ENCODE measurements around the gene U2AF2.

Gene U2AF2

DNA sequence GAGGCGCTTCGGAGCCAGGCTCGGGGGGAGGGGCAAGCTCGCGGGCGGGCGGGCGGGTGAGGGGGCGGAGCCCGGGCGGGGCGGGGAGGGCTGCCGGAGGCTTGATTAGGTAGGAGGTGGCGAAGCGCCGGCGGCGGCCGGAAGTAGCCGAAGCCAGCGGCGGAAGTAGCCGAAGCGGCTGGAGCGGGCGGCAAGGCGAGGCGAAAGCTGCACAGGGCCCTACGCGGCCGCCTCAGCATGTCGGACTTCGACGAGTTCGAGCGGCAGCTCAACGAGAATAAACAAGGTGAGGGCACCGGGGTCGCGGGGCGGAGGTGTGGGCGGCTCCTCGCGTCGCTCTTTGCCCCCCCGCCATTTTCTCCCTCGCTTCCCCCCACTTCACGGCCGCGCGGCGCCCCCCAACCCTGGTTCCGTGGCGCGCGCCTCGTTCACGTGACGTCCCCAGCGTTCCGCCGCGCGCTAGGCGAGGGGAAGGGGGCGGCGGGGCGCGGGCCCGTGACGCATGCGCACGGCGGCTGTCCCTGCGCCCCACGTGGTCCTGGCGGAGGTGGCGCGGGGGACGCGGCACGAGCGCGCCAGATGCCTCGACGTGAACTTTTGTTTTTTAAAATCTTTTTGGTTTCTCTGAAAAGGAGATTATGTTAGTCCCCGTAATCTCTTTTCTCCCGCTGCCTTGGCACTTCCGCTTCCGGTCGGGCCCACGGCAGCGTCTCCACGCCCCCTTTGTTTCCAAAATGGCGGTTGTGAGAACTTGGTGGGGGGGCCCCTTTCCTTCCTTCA is at the start of gene U2AF2:
TSS of gene U2AF2 (plus strand) at position 168 of the 780 bp plus-strand sequence. CDS start at position 238, 70 bp downstream.
- Mint-ChIP-seq H3K9me3 (no peaks in the 10 kb centered on the region), H3K36me3 (ENCODE audit: low read depth) (peaks cover 40% of the 10 kb centered on the region), H3K27me3 (no peaks in the 10 kb centered on the region), H3K4me3 (peak within 1 kb of the TSS; percentile 91), H3K27ac (peak within 1 kb of the TSS; percentile 99), H3K4me1 (ENCODE audit: low read depth) (peaks cover 57% of the 10 kb centered on the region)

DNA sequence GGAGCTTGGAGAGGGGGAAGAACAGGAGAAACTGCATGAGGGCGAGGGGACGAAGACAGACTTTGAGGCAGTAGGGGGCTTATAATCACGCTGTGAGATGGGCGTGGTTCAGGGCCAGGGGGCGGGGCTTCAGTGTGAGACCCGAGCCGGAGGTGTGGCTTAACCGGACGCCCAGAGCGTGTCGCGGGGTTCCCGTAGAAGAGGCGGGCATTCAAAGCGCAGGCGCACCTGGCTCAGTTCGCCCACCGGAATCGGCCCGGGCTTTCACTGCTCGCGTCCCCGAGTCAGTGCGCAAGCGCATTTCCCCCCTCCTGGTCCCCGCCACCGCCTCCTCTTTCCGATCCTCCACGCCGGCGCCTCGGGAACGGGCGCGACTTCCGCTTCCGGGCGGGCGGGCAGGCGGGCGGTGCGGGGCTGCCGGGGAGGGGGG is 49.6 kb upstream of the U2AF2 start:
- peaks cover 61% of the 10 kb centered on the region for H3K4me1 Mint-ChIP-seq (ENCODE audit: low read depth)
- H3K36me3 Mint-ChIP-seq (ENCODE audit: low read depth): peaks cover 36% of the 10 kb centered on the region
- peak overlapping the region; percentile 85 for H3K4me3 Mint-ChIP-seq
- no peaks in the 10 kb centered on the region for H3K27me3 Mint-ChIP-seq
- H3K9me3 Mint-ChIP-seq: no peaks in the 10 kb centered on the region
- peak overlapping the region; percentile 96 for H3K27ac Mint-ChIP-seq

DNA sequence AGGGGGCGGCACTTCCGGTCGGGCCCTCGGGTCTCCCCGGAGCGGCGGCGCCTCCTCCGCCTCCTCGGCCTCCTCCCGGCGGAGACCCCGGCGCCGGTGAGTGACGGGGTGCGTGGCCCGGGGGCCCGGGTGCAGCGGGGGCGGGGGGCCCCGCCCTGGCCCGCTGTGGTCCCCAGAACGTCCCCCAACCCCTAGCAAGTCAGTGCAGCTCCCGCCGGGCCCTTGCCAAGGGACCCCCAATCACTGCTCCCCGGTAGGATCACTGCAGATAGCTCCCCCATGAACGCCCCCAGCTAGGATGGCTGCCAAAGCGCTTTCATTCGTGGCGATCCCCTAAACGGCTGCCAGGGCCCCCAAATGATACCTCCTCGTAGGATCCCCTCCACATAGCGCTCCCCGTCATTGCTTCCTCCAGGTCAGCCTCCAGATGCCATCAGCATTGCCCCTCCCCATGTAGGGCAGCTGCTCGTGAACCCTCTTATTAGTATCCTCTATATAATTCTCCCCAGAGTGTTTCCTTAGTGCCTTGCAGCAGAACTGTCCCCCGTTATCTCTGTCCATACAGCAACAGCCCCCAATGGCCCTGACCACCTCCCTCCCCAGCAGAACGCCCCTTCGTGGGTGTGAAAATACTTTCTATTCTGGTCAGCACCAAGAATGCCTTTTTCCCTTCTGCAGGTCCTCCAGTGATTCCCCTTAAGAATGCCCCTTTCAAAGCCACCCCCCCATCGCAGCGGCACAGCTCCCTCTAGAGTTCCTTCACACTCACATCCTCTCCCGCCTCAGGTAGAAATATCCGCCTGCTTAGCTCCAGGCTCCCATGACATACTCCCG is 49.0 kb upstream of the U2AF2 start, which contains the start of gene ZNF865:
TSS of gene ZNF865 (plus strand) at position 11 of the 834 bp plus-strand sequence. CDS start 7,972 bp downstream, outside the sequence.
- H3K9me3 Mint-ChIP-seq: no peaks in the 10 kb centered on the region
- H3K27me3 Mint-ChIP-seq: no peaks in the 10 kb centered on the region
- H3K4me3 Mint-ChIP-seq: peak within 1 kb of the TSS; percentile 95
- H3K36me3 Mint-ChIP-seq (ENCODE audit: low read depth): peaks cover 36% of the 10 kb centered on the region
- peaks cover 64% of the 10 kb centered on the region for H3K4me1 Mint-ChIP-seq (ENCODE audit: low read depth)
- H3K27ac Mint-ChIP-seq: peak within 1 kb of the TSS; percentile 98

DNA sequence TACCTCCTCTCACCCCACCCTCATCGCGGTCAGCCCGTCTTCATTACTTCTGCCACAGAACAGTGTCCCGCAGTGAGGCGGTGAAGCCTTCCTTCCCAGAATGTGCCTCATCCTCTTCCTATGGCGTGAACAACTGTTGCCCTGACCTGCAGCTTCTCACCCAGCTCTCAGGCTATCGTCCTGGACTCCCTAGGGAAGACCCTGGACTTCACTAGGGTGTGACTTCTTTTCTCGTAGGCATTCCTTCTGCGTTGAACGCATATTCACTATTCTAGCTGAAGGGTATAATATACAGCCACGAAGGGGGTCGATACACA is 48.4 kb upstream of the U2AF2 start:
- no peaks in the 10 kb centered on the region for H3K27me3 Mint-ChIP-seq
- no peaks in the 10 kb centered on the region for H3K9me3 Mint-ChIP-seq
- H3K27ac Mint-ChIP-seq: peak overlapping the region; percentile 98
- peaks cover 64% of the 10 kb centered on the region for H3K4me1 Mint-ChIP-seq (ENCODE audit: low read depth)
- peaks cover 36% of the 10 kb centered on the region for H3K36me3 Mint-ChIP-seq (ENCODE audit: low read depth)
- H3K4me3 Mint-ChIP-seq: peak overlapping the region; percentile 95

DNA sequence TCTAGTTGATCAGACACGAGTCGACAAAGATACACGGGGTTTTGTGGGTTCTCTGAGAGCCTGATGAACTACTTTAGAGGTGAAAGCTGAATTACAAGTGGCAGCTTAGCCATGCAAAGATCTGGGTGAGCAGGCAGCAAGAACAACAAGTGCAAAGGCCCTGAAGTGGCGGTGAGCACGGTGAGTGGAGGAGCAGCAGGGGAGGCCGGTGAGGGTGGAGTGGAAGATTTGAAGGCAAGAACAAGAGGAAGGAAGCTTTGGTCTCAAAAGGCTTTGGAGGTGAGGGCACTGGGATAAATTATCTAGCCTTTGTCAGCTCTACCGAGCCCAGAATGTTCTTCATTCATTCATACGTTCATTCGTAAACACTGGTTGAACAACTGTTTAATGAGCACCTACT is 48.0 kb upstream of the U2AF2 start:
- H3K4me3 Mint-ChIP-seq: peak overlapping the region; percentile 95
- peaks cover 36% of the 10 kb centered on the region for H3K36me3 Mint-ChIP-seq (ENCODE audit: low read depth)
- no peaks in the 10 kb centered on the region for H3K27me3 Mint-ChIP-seq
- peaks cover 64% of the 10 kb centered on the region for H3K4me1 Mint-ChIP-seq (ENCODE audit: low read depth)
- H3K27ac Mint-ChIP-seq: peak overlapping the region; percentile 98
- H3K9me3 Mint-ChIP-seq: no peaks in the 10 kb centered on the region

DNA sequence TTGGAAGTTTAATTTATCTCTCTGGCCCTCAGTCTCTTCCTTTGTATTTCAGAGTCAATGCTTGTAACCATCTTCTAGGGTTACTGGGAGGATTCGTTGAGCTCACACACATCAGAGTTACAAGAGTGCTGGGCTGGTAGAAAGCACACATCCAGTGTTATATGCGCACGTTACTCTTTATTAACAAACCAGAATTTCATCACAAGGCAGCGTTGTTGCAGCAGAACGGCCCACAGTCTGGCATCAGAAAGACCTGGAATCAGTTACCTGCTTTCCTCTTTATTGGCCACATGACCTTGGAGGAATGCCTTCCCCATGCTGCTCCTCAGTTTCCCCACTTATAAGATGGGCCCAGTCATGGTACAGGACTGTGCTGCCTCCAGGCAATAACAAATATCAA is 45.5 kb upstream of the U2AF2 start:
- H3K27ac Mint-ChIP-seq: no peak overlapping the region
- H3K36me3 Mint-ChIP-seq (ENCODE audit: low read depth): peaks cover 41% of the 10 kb centered on the region
- H3K4me3 Mint-ChIP-seq: no peak overlapping the region
- no peaks in the 10 kb centered on the region for H3K27me3 Mint-ChIP-seq
- H3K9me3 Mint-ChIP-seq: no peaks in the 10 kb centered on the region
- peaks cover 67% of the 10 kb centered on the region for H3K4me1 Mint-ChIP-seq (ENCODE audit: low read depth)

DNA sequence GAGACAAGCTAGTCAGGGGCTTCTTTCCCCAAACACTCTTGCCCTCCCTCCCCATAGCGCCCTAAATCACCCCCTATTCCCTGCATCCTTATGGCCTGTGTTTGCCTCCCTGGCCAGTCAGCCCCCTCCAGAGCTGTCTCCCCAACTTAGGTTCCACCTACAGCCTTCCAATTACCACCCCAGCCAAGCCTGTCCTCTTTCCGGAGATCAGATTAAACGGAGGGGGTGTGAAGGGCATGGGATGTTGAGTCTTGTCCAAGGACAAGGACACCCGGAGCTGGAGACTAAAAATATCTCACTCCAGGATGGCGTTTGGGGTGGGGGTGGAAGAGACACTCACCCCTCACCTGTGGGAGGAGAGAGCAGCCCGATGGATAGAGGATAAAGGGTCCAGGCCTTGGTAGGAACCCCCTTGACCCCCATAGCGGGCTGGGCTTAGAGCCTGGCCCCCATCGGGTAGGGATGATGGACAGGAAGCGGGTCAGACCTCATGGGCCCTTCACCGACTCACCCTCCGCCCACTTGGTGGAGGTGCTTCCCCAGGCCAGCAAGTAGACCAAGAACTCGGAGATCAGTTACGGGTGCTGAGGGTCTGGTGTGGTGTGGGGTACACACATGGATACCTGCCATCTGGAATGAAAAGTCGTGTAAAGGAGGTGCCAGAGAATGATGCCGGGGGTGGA is 43.4 kb upstream of the U2AF2 start:
- peaks cover 55% of the 10 kb centered on the region for H3K4me1 Mint-ChIP-seq (ENCODE audit: low read depth)
- no peak overlapping the region for H3K4me3 Mint-ChIP-seq
- H3K9me3 Mint-ChIP-seq: no peaks in the 10 kb centered on the region
- H3K27me3 Mint-ChIP-seq: no peaks in the 10 kb centered on the region
- peak overlapping the region; percentile 26 for H3K27ac Mint-ChIP-seq
- H3K36me3 Mint-ChIP-seq (ENCODE audit: low read depth): peaks cover 39% of the 10 kb centered on the region

DNA sequence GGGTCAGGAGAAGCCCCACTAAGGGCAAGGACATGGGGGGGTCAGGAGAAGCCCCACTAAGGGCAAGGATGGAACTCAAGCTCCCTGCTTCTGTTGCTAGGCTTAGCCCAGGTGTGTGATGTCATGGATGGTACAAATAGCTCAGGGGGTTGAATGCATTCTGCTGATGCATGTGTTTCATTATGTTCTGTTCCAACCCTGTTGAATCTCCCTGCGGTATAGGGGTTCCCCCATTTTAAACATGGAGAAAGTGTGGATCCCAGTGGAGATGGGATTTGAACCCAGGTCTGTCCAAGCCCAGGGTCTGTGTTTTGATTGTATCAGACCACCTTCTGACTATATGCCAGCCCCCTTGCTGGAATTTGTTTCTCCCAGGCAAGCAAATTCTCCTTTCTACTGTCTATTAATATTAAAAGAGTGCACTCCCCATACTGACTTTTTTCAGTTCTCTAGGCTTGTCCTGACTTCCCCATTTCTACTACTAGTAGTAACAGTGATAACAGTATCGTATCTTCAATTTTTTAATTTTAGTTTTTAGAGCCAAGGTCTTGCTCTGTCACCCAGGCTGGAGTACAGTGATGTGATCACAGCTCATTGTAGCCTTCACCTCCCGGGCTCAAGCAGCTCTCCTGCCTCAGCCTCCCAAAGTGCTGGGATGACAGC is 42.7 kb upstream of the U2AF2 start:
- peaks cover 37% of the 10 kb centered on the region for H3K36me3 Mint-ChIP-seq (ENCODE audit: low read depth)
- H3K4me1 Mint-ChIP-seq (ENCODE audit: low read depth): peaks cover 48% of the 10 kb centered on the region
- no peaks in the 10 kb centered on the region for H3K9me3 Mint-ChIP-seq
- H3K27ac Mint-ChIP-seq: peak overlapping the region; percentile 26
- no peaks in the 10 kb centered on the region for H3K27me3 Mint-ChIP-seq
- H3K4me3 Mint-ChIP-seq: no peak overlapping the region

DNA sequence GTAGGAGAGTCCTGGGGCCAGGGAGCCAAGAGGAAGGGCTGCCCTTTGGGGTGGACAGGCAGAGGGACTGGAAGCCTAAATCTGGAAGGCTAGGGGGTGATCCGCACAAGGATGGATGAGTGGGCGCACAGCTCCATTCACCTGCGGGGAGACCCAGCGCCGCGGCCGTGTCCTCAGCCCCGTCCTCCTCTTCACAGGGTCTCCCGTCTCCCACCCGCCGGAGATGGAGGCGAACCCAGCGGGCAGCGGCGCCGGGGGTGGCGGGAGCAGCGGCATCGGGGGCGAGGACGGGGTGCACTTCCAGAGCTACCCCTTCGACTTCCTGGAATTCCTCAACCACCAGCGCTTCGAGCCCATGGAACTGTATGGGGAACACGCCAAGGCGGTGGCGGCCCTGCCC is 41.4 kb upstream of the U2AF2 start:
- Mint-ChIP-seq H3K36me3 (ENCODE audit: low read depth) (peaks cover 34% of the 10 kb centered on the region), H3K4me3 (no peak overlapping the region), H3K27me3 (no peaks in the 10 kb centered on the region), H3K27ac (no peak overlapping the region), H3K9me3 (no peaks in the 10 kb centered on the region), H3K4me1 (ENCODE audit: low read depth) (peaks cover 37% of the 10 kb centered on the region)

DNA sequence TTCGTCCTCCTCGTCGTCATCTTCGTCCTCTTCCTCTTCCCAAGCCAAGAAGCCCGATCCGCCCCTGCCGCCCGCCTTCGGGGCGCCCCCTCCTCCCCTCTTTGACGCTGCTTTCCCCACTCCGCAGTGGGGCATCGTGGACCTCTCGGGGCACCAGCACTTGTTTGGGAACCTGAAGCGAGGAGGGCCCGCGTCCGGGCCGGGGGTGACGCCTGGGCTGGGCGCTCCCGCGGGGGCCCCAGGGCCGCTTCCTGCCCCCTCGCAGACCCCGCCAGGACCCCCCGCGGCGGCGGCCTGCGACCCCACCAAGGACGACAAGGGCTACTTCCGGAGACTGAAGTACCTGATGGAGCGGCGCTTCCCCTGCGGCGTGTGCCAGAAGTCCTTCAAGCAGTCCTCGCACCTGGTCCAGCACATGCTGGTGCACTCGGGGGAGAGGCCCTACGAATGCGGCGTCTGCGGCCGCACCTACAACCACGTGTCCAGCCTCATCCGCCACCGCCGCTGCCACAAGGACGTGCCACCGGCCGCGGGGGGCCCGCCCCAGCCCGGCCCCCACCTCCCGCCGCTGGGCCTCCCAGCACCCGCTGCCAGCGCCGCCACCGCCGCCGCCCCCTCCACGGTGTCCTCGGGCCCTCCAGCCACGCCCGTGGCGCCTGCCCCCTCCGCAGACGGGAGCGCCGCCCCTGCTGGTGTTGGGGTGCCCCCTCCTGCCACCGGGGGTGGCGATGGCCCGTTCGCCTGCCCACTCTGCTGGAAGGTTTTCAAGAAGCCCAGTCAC is 40.7 kb upstream of the U2AF2 start:
- peaks cover 31% of the 10 kb centered on the region for H3K4me1 Mint-ChIP-seq (ENCODE audit: low read depth)
- H3K27ac Mint-ChIP-seq: no peak overlapping the region
- H3K36me3 Mint-ChIP-seq (ENCODE audit: low read depth): peaks cover 28% of the 10 kb centered on the region
- no peak overlapping the region for H3K4me3 Mint-ChIP-seq
- H3K27me3 Mint-ChIP-seq: no peaks in the 10 kb centered on the region
- H3K9me3 Mint-ChIP-seq: no peaks in the 10 kb centered on the region

DNA sequence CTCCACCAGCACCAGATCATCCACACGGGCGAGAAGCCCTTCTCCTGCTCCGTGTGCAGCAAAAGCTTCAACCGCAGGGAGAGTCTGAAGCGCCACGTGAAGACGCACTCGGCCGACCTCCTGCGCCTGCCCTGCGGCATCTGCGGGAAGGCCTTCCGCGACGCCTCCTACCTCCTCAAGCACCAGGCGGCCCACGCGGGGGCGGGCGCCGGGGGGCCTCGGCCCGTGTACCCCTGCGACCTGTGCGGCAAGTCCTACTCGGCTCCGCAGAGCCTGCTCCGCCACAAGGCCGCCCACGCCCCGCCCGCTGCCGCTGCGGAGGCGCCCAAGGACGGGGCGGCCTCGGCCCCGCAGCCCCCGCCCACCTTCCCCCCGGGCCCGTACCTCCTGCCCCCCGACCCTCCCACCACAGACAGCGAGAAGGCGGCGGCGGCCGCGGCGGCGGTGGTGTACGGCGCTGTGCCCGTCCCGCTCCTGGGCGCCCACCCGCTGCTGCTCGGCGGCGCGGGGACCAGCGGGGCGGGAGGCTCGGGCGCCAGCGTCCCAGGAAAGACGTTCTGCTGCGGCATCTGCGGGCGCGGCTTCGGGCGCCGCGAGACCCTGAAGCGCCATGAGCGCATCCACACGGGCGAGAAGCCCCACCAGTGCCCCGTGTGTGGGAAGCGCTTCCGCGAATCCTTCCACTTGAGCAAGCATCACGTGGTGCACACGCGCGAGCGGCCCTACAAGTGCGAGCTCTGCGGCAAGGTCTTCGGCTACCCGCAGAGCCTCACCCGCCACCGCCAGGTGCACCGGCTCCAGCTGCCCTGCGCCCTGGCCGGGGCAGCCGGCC is 39.9 kb upstream of the U2AF2 start:
- no peak overlapping the region for H3K27ac Mint-ChIP-seq
- H3K9me3 Mint-ChIP-seq: no peaks in the 10 kb centered on the region
- no peaks in the 10 kb centered on the region for H3K27me3 Mint-ChIP-seq
- peaks cover 34% of the 10 kb centered on the region for H3K4me1 Mint-ChIP-seq (ENCODE audit: low read depth)
- H3K36me3 Mint-ChIP-seq (ENCODE audit: low read depth): peaks cover 30% of the 10 kb centered on the region
- no peak overlapping the region for H3K4me3 Mint-ChIP-seq

DNA sequence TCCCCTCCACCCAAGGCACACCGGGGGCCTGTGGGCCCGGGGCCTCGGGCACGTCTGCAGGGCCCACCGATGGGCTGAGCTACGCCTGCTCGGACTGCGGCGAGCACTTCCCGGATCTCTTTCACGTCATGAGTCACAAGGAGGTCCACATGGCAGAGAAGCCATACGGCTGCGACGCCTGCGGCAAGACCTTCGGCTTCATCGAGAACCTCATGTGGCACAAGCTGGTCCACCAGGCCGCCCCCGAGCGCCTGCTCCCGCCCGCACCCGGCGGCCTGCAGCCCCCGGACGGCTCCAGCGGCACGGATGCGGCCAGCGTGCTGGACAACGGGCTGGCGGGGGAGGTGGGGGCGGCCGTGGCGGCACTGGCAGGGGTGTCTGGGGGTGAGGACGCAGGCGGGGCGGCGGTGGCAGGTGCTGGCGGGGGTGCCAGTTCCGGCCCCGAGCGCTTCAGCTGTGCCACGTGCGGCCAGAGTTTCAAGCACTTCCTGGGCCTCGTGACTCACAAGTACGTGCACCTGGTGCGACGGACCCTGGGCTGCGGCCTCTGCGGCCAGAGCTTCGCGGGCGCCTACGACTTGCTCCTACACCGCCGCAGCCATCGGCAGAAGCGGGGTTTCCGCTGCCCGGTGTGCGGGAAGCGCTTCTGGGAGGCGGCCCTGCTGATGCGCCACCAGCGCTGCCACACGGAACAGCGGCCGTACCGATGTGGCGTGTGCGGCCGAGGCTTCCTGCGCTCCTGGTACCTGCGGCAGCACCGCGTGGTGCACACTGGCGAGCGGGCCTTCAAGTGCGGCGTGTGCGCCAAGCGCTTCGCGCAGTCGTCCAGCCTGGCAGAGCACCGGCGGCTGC is 39.1 kb upstream of the U2AF2 start:
- Mint-ChIP-seq H3K4me1 (ENCODE audit: low read depth) (peaks cover 36% of the 10 kb centered on the region), H3K27me3 (no peaks in the 10 kb centered on the region), H3K9me3 (no peaks in the 10 kb centered on the region), H3K27ac (no peak overlapping the region), H3K36me3 (ENCODE audit: low read depth) (peaks cover 36% of the 10 kb centered on the region), H3K4me3 (no peak overlapping the region)
